HepG2 (cell line): ENCODE results near the gene TPRN. TPM values are rescaled to one million over a fixed set of nuclear protein-coding genes. Genes with fewer than 3 reads are reported as not detected.

Source experiments
- ARID3A ChIP-seq: IDR thresholded peaks from 2 replicates; pipeline ENCODE4 v1.6.1; 2012; ENCODE audit warnings: low read depth, low read length, improper control_type of control experiment
- CEBPG ChIP-seq: IDR thresholded peaks from 2 replicates; pipeline ENCODE4 v1.6.1; 2016
- KAT7 ChIP-seq: IDR thresholded peaks from 2 replicates; pipeline ENCODE4 v1.6.1; 2018; ENCODE audit warnings: borderline replicate concordance, missing compliant biosample characterization
- MBD4 ChIP-seq: IDR thresholded peaks from 2 replicates; pipeline ENCODE4 v1.6.1; 2012; ENCODE audit warnings: low read length, inconsistent platforms, borderline replicate concordance
- MZF1 ChIP-seq: sonication (generic); formaldehyde crosslinking; IDR thresholded peaks from 2 replicates; pipeline ENCODE4 v1.8.1; 2023; ENCODE audit warnings: mild to moderate bottlenecking, missing genetic modification reagents, borderline replicate concordance
- RBAK ChIP-seq: sonication (generic); formaldehyde crosslinking; IDR thresholded peaks from 2 replicates; pipeline ENCODE4 v1.5.1; 2020; ENCODE audit warnings: mild to moderate bottlenecking, missing genetic modification reagents
- SAP130 ChIP-seq: IDR thresholded peaks from 2 replicates; pipeline ENCODE4 v1.6.1; 2016; ENCODE audit warnings: low read depth
- ZBTB38 ChIP-seq: sonication (generic); formaldehyde crosslinking; IDR thresholded peaks from 2 replicates; pipeline ENCODE4 v1.5.1; 2020; ENCODE audit warnings: mild to moderate bottlenecking, missing genetic modification reagents
- ZBTB8A ChIP-seq: sonication (generic); formaldehyde crosslinking; IDR thresholded peaks from 2 replicates; pipeline ENCODE4 v1.4.0; 2020; ENCODE audit warnings: mild to moderate bottlenecking, low read depth, missing genetic modification reagents, borderline replicate concordance
- ZFP41 ChIP-seq: sonication (generic); formaldehyde crosslinking; IDR thresholded peaks from 2 replicates; pipeline ENCODE4 v1.4.0; 2020; ENCODE audit warnings: mild to moderate bottlenecking, missing genetic modification reagents, borderline replicate concordance
- ZNF253 ChIP-seq: sonication (generic); formaldehyde crosslinking; IDR thresholded peaks from 2 replicates; pipeline ENCODE4 v1.8.0; 2022; ENCODE audit warnings: mild to moderate bottlenecking, missing genetic modification reagents, borderline replicate concordance
- ZNF282 ChIP-seq: fragments of 450-650 bp; IDR thresholded peaks from 2 replicates; pipeline ENCODE4 v1.6.1; 2018; ENCODE audit not compliant: partially characterized antibody
- ZNF580 ChIP-seq: IDR thresholded peaks from 2 replicates; pipeline ENCODE4 v1.6.1; 2016; ENCODE audit warnings: low read depth, borderline replicate concordance
- ZNF775 ChIP-seq: sonication (generic); formaldehyde crosslinking; IDR thresholded peaks from 2 replicates; pipeline ENCODE4 v1.4.0; 2020; ENCODE audit warnings: missing genetic modification reagents, mild to moderate bottlenecking, moderate library complexity, borderline replicate concordance
- ZNF841 ChIP-seq: sonication (generic); formaldehyde crosslinking; IDR thresholded peaks from 2 replicates; pipeline ENCODE4 v1.8.1; 2023; ENCODE audit warnings: missing genetic modification reagents, borderline replicate concordance
- polyA plus RNA-seq, 8 experiments: library from polyadenylated mRNA; depleted of rRNA in 3 of 8; stranded (reverse) in 7 of 8; unstranded in 1 of 8; fragments of >200 nt; fragmentation: Illumina TruSeq in 4 of 8; extraction: Trizol in 4 of 8; gene quantifications; 2 replicates each; pipeline versions ENCODE4 v1.2.1 to v1.2.3, GENCODE V29; 2011 to 2016; ENCODE audit warnings: low read depth in 4 of 8, missing spikeins in 1 of 8, mixed read lengths in 1 of 8; ENCODE audit not compliant: insufficient read depth in 1 of 8
- total RNA-seq, 5 experiments: library from RNA; depleted of rRNA; stranded (reverse); fragments of >200 nt; fragmentation: Illumina TruSeq; extraction: Trizol; gene quantifications; 2 replicates each; pipeline ENCODE4 v1.2.3, GENCODE V29; 2016; ENCODE audit warnings: low read depth in 1 of 5
- TF ChIP-seq, protein P1 (sequence below): sonication (generic); formaldehyde crosslinking; IDR thresholded peaks from 2 replicates; pipeline ENCODE4 v1.4.0; 2020; ENCODE audit warnings: missing genetic modification reagents, borderline replicate concordance
- TF ChIP-seq, protein P2 (sequence below): sonication (generic); formaldehyde crosslinking; IDR thresholded peaks from 2 replicates; pipeline ENCODE4 v1.5.0; 2020; ENCODE audit warnings: mild to moderate bottlenecking, missing genetic modification reagents

The TPRN gene
- total and polyA plus RNA-seq, 2 of the 13 experiments (the other 11 are each of a cell fraction or from before 2014, with no cell fraction given), result 10.1 to 19.2 TPM

DNA sequence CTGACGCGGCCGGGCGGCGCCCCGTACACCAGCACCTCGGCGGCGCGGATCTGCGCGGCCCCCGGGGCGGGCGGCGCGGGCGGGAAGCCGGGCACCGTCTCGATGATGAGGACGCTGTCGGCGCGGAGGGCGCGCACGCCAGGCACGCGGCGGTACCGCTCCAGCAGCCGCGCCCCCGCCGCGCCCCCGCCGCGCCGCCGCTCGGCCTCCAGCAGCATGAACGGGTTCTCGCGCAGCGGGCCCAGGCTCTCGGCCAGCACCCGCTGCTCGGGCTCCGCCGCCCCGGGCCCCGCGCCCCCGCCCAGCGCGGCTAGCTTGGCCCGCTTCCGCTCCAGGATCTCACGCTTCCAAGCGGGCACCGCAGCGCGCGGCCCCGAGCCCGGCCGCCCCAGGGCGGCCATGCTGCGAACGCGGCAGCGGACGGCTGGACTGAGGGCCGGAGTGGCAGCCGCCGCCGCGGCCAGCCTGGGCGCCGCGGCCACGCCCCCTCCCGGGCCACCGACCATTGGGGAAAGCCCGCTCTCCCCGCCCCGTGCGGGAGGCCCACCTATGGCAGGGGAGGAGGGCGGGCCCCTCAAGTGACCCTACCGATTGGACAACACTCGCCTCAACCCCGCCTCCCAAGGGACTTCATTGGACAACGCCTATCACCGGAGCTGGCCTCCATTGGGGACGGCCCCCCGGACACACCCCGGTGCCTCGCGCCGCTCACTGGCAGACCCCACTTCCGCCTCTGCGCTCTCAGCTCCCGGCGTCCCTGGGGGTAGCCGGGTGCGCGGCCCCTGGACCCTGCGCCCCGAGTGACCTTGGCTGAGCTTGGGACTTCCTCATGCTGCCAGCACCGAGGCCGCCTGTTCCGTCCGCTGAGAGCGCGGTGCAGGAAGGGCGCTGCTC lies at the start of gene TPRN (continued):
- no peak; the same call in 1 of the 2 replicates for TF ChIP-seq MZF1 (CRISPR knock-in tag)
- TF ChIP-seq KAT7 (CRISPR knock-in tag), result peak; percentile 39; the same call in 1 of the 2 replicates
- TF ChIP-seq, protein P1, sequence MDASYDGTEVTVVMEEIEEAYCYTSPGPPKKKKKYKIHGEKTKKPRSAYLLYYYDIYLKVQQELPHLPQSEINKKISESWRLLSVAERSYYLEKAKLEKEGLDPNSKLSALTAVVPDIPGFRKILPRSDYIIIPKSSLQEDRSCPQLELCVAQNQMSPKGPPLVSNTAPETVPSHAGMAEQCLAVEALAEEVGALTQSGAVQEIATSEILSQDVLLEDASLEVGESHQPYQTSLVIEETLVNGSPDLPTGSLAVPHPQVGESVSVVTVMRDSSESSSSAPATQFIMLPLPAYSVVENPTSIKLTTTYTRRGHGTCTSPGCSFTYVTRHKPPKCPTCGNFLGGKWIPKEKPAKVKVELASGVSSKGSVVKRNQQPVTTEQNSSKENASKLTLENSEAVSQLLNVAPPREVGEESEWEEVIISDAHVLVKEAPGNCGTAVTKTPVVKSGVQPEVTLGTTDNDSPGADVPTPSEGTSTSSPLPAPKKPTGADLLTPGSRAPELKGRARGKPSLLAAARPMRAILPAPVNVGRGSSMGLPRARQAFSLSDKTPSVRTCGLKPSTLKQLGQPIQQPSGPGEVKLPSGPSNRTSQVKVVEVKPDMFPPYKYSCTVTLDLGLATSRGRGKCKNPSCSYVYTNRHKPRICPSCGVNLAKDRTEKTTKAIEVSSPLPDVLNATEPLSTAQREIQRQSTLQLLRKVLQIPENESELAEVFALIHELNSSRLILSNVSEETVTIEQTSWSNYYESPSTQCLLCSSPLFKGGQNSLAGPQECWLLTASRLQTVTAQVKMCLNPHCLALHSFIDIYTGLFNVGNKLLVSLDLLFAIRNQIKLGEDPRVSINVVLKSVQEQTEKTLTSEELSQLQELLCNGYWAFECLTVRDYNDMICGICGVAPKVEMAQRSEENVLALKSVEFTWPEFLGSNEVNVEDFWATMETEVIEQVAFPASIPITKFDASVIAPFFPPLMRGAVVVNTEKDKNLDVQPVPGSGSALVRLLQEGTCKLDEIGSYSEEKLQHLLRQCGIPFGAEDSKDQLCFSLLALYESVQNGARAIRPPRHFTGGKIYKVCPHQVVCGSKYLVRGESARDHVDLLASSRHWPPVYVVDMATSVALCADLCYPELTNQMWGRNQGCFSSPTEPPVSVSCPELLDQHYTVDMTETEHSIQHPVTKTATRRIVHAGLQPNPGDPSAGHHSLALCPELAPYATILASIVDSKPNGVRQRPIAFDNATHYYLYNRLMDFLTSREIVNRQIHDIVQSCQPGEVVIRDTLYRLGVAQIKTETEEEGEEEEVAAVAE, result peak; percentile 88; the same call in 1 of the 2 replicates
- TF ChIP-seq ZFP41 (CRISPR knock-in tag), result peak; percentile 78; the same call in 1 of the 2 replicates
- TF ChIP-seq SAP130 (CRISPR knock-in tag), result peak; percentile 99
- no peak for TF ChIP-seq MBD4
- TF ChIP-seq, protein P2, sequence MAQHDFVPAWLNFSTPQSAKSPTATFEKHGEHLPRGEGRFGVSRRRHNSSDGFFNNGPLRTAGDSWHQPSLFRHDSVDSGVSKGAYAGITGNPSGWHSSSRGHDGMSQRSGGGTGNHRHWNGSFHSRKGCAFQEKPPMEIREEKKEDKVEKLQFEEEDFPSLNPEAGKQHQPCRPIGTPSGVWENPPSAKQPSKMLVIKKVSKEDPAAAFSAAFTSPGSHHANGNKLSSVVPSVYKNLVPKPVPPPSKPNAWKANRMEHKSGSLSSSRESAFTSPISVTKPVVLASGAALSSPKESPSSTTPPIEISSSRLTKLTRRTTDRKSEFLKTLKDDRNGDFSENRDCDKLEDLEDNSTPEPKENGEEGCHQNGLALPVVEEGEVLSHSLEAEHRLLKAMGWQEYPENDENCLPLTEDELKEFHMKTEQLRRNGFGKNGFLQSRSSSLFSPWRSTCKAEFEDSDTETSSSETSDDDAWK (CRISPR knock-in tag), result no peak
- no peak for TF ChIP-seq ZBTB8A (CRISPR knock-in tag)
- TF ChIP-seq CEBPG (CRISPR knock-in tag), result peak; percentile 18; the same call in 1 of the 2 replicates
- no peak for TF ChIP-seq ZNF841 (CRISPR knock-in tag)
- 0 out of 2 replicates have a peak, but pooled peaks have one; percentile 44 for TF ChIP-seq ZNF253 (CRISPR knock-in tag)
- TF ChIP-seq ZNF775 (CRISPR knock-in tag), result no peak
- TF ChIP-seq RBAK (CRISPR knock-in tag), result no peak
- peak; percentile 75; the same call in 1 of the 2 replicates for TF ChIP-seq ZNF580 (CRISPR knock-in tag)
- peak; percentile 86; the same call in 1 of the 2 replicates for TF ChIP-seq ZBTB38 (CRISPR knock-in tag)
- no peak for TF ChIP-seq ZNF282
- TF ChIP-seq ARID3A, result no peak
